ENCODE measurements around the gene BANK1.

- no peak for TF ChIP-seq CTCF (IDR thresholded peaks at IDR 0.05)
- TF ChIP-seq ZFX (IDR thresholded peaks at IDR 0.05; ENCODE audit: borderline replicate concordance): no peak
Observed at GRCh38 chr4:101888472-101888871, 97.9 kb downstream of the BANK1 start.

All from 22Rv1 (cell line).